SK-N-SH (cell line): ENCODE measurements around the gene SERINC1.

Experiments used
- CHD2 ChIP-seq: fragments of 150-350 bp; IDR thresholded peaks from 2 replicates; pipeline ENCODE4 v1.6.1; 2018; ENCODE audit warnings: low read length; ENCODE audit not compliant: partially characterized antibody
- EP300 ChIP-seq, 2 experiments: IDR thresholded peaks; 2 replicates each; pipeline versions ENCODE4 v1.4.0 to v1.6.1; 2012; ENCODE audit warnings: borderline replicate concordance in 1 of 2, low read depth in 1 of 2, low read length in 1 of 2
- FOXM1 ChIP-seq: IDR thresholded peaks from 2 replicates; pipeline ENCODE4 v1.4.0; 2012; ENCODE audit warnings: low read depth, mild to moderate bottlenecking
- GABPA ChIP-seq: IDR thresholded peaks from 2 replicates; pipeline ENCODE4 v1.4.0; 2012; ENCODE audit warnings: low read depth, mild to moderate bottlenecking
- GATA2 ChIP-seq: sonication (generic); formaldehyde crosslinking; IDR thresholded peaks from 2 replicates; pipeline ENCODE4 v1.5.0; 2020; ENCODE audit warnings: mild to moderate bottlenecking, missing genetic modification reagents
- IRF3 ChIP-seq: fragments of 150-350 bp; IDR thresholded peaks from 2 replicates; pipeline ENCODE4 v1.6.1; 2016; ENCODE audit warnings: mild to moderate bottlenecking, low read depth, low read length
- POLR2AphosphoS5 ChIP-seq: IDR thresholded peaks from 2 replicates; pipeline ENCODE4 v1.6.1; 2012; ENCODE audit warnings: low read depth, low read length
- RCOR1 ChIP-seq: fragments of 150-350 bp; IDR thresholded peaks from 2 replicates; pipeline ENCODE4 v1.6.1; 2017; ENCODE audit warnings: antibody characterized with exemption, low read length
- RFX5 ChIP-seq: IDR thresholded peaks from 2 replicates; pipeline ENCODE4 v1.6.1; 2012; ENCODE audit warnings: mild to moderate bottlenecking, improper control_type of control experiment, low read length
- SIN3A ChIP-seq: IDR thresholded peaks from 2 replicates; pipeline ENCODE4 v1.6.1; 2012; ENCODE audit warnings: low read depth, mild to moderate bottlenecking, low read length, moderate library complexity, borderline replicate concordance
- SMC3 ChIP-seq: IDR thresholded peaks from 2 replicates; pipeline ENCODE4 v1.6.1; 2012; ENCODE audit warnings: low read depth, low read length, improper control_type of control experiment
- TF ChIP-seq, protein P1 (sequence below): fragments of 200-600 bp; sonication (generic); IDR thresholded peaks from 2 replicates; pipeline ENCODE4 v1.6.1; 2017; ENCODE audit warnings: antibody characterized with exemption, mild to moderate bottlenecking, moderate library complexity
- TF ChIP-seq, protein P2 (sequence below): IDR thresholded peaks from 2 replicates; pipeline ENCODE4 v1.6.1; 2012; ENCODE audit warnings: mild to moderate bottlenecking, low read depth, low read length, moderate library complexity

DNA sequence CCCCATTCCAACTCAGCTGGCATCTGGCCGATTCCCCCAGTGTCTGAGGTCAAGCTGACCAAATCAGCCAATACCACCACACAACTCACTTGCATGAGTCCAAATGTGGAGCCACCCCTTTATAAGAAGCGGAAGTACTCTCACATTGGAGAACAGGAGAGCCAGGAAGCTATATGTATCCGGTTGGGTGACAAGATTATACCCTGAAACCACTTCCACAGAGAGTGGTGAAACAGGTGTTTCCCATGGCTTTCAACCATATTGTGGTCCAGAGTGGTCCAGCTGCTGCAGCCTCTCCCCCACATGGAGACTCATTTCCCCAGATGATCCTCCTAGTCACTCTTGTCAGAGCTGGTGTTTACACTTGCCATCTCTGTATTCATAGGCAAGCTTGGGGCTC is 24.0 kb upstream of the SERINC1 start:
- TF ChIP-seq, protein P1, sequence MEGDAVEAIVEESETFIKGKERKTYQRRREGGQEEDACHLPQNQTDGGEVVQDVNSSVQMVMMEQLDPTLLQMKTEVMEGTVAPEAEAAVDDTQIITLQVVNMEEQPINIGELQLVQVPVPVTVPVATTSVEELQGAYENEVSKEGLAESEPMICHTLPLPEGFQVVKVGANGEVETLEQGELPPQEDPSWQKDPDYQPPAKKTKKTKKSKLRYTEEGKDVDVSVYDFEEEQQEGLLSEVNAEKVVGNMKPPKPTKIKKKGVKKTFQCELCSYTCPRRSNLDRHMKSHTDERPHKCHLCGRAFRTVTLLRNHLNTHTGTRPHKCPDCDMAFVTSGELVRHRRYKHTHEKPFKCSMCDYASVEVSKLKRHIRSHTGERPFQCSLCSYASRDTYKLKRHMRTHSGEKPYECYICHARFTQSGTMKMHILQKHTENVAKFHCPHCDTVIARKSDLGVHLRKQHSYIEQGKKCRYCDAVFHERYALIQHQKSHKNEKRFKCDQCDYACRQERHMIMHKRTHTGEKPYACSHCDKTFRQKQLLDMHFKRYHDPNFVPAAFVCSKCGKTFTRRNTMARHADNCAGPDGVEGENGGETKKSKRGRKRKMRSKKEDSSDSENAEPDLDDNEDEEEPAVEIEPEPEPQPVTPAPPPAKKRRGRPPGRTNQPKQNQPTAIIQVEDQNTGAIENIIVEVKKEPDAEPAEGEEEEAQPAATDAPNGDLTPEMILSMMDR = no peak
- no peak for TF ChIP-seq EP300 (IDR thresholded peaks at IDR 0.05; ENCODE audit: borderline replicate concordance in 1 of 2, low read depth in 1 of 2, low read length in 1 of 2)
- no peak for TF ChIP-seq RFX5
- no peak for TF ChIP-seq SMC3
- no peak for TF ChIP-seq CHD2
- TF ChIP-seq GATA2 (CRISPR knock-in tag) = no peak
- TF ChIP-seq SIN3A = no peak
- TF ChIP-seq FOXM1 = no peak
- TF ChIP-seq IRF3 = no peak
- no peak for TF ChIP-seq RCOR1
- no peak for TF ChIP-seq GABPA
- no peak for TF ChIP-seq POLR2AphosphoS5
- TF ChIP-seq, protein P2, sequence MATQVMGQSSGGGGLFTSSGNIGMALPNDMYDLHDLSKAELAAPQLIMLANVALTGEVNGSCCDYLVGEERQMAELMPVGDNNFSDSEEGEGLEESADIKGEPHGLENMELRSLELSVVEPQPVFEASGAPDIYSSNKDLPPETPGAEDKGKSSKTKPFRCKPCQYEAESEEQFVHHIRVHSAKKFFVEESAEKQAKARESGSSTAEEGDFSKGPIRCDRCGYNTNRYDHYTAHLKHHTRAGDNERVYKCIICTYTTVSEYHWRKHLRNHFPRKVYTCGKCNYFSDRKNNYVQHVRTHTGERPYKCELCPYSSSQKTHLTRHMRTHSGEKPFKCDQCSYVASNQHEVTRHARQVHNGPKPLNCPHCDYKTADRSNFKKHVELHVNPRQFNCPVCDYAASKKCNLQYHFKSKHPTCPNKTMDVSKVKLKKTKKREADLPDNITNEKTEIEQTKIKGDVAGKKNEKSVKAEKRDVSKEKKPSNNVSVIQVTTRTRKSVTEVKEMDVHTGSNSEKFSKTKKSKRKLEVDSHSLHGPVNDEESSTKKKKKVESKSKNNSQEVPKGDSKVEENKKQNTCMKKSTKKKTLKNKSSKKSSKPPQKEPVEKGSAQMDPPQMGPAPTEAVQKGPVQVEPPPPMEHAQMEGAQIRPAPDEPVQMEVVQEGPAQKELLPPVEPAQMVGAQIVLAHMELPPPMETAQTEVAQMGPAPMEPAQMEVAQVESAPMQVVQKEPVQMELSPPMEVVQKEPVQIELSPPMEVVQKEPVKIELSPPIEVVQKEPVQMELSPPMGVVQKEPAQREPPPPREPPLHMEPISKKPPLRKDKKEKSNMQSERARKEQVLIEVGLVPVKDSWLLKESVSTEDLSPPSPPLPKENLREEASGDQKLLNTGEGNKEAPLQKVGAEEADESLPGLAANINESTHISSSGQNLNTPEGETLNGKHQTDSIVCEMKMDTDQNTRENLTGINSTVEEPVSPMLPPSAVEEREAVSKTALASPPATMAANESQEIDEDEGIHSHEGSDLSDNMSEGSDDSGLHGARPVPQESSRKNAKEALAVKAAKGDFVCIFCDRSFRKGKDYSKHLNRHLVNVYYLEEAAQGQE = no peak
